GM19025 (cell line): ENCODE measurements around the gene CAMTA1.

Experiments
- ATAC-seq: cut with Tn5 transposase; IDR thresholded peaks from one replicate; pipeline ENCODE4 v1.9.1; 2021; ENCODE audit warnings: mild to moderate bottlenecking, low read depth, moderate library complexity; ENCODE audit not compliant: unreplicated experiment

Gene CAMTA1

GRCh38 chr1:7733276-7733675 lies 948.0 kb downstream of the CAMTA1 start:
- ATAC-seq = no peak

- no peak for ATAC-seq
Observed at GRCh38 chr1:7738044-7738443, 952.8 kb downstream of the CAMTA1 start.

- no peak for ATAC-seq
Observed at GRCh38 chr1:7743346-7743745, 958.1 kb downstream of the CAMTA1 start.

GRCh38 chr1:7744882-7745281 lies 959.6 kb downstream of the CAMTA1 start:
- ATAC-seq = no peak

- no peak for ATAC-seq
Observed at GRCh38 chr1:7745783-7746182, 960.5 kb downstream of the CAMTA1 start.

- no peak for ATAC-seq
Observed at GRCh38 chr1:7747605-7748004, 962.4 kb downstream of the CAMTA1 start.

- ATAC-seq = no peak
Observed at GRCh38 chr1:7749126-7749525, 963.9 kb downstream of the CAMTA1 start.

- no peak for ATAC-seq
Observed at GRCh38 chr1:7751174-7751573, 965.9 kb downstream of the CAMTA1 start.

GRCh38 chr1:7752512-7753417 lies 967.5 kb downstream of the CAMTA1 start:
- ATAC-seq = no peak

GRCh38 chr1:7753641-7754040 lies 968.4 kb downstream of the CAMTA1 start:
- no peak for ATAC-seq

GRCh38 chr1:7754234-7754633 lies 969.0 kb downstream of the CAMTA1 start:
- ATAC-seq = no peak

GRCh38 chr1:7755448-7755847 lies 970.2 kb downstream of the CAMTA1 start:
- ATAC-seq = no peak

GRCh38 chr1:7760245-7760644 lies 975.0 kb downstream of the CAMTA1 start:
- no peak for ATAC-seq

GRCh38 chr1:7761103-7761502 lies 975.8 kb downstream of the CAMTA1 start:
- ATAC-seq = no peak

GRCh38 chr1:7767176-7767575 lies 981.9 kb downstream of the CAMTA1 start:
- no peak for ATAC-seq

- ATAC-seq = no peak
Observed at GRCh38 chr1:7768583-7768982, 983.3 kb downstream of the CAMTA1 start.

GRCh38 chr1:7769673-7770412 lies 984.6 kb downstream of the CAMTA1 start:
- ATAC-seq = no peak

GRCh38 chr1:7770669-7770996 lies 985.4 kb downstream of the CAMTA1 start:
- ATAC-seq = no peak

GRCh38 chr1:7770997-7771822 lies 986.0 kb downstream of the CAMTA1 start, which contains the start of gene VAMP3:
Gene VAMP3 (plus strand): TSS chr1:7771296. CDS start chr1:7771384, 88 bp downstream.
- ATAC-seq = peak; percentile 75

GRCh38 chr1:7771823-7772299 lies 986.6 kb downstream of the CAMTA1 start:
- ATAC-seq = no peak

- ATAC-seq = no peak
Observed at GRCh38 chr1:7777591-7777990, 992.3 kb downstream of the CAMTA1 start.
